Measurements from ENCODE around the gene SLC8A1. TPM values are rescaled to one million over a fixed set of nuclear protein-coding genes. Genes with fewer than 3 reads are reported as not detected.

The SLC8A1 gene
- total RNA-seq, 6 donors from 2014 or later = 21.8 to 58.6 (median 25.3) TPM

- Histone ChIP-seq H3K27me3 (no peaks in the 10 kb centered on the region), H3K4me1 (peaks cover 0 to 10% (median 5%) of the 10 kb centered on the region in 4 donors), H3K27ac (peak overlapping the region; percentile 30 to 71 (median 56)), H3K9me3 (no peaks in the 10 kb centered on the region), H3K4me3 (peak overlapping the region in 3 of 4 donors; percentile 28 to 49 (median 46)), H3K36me3 (no peaks in the 10 kb centered on the region)
- 41 to 50% methylated on average over 11 of the region's 11 CpGs for WGBS, 2 donors
- no peak for TF ChIP-seq POLR2AphosphoS5 (IDR thresholded peaks at IDR 0.05)
- peak in 1 of 4 donors; percentile 14 for TF ChIP-seq POLR2A (IDR thresholded peaks at IDR 0.05)
- DNase-seq (no peak), ATAC-seq (ENCODE audit: low FRiP score in 2 of 2) (peak in 1 of 2 donors; percentile 77)
These were observed 37.2 kb upstream of the SLC8A1 start for GRCh38 chr2:40488927-40489677.

GRCh38 chr2:40488101-40488601 lies 36.3 kb upstream of the SLC8A1 start:
- Histone ChIP-seq H3K4me1 (peaks cover 0 to 10% (median 5%) of the 10 kb centered on the region in 4 donors), H3K36me3 (no peaks in the 10 kb centered on the region), H3K4me3 (no peak overlapping the region), H3K27ac (peak overlapping the region in 3 of 4 donors; percentile 2 to 54 (median 14)), H3K9me3 (no peaks in the 10 kb centered on the region), H3K27me3 (no peaks in the 10 kb centered on the region)
- WGBS, 2 donors = 49 to 51% methylated on average over 4 of the region's 4 CpGs
- ATAC-seq (ENCODE audit: low FRiP score in 2 of 2) = peak in 1 of 2 donors; percentile 70
- DNase-seq = no peak
- TF ChIP-seq POLR2A (IDR thresholded peaks at IDR 0.05) (no peak), CTCF (IDR thresholded peaks at IDR 0.05) (peak in 4 of 6 experiments; percentile 17 to 34 (median 21))

- 62 to 63% methylated on average over 2 of the region's 2 CpGs for WGBS, 2 donors
- ATAC-seq (ENCODE audit: low FRiP score in 2 of 2) (peak in 1 of 2 donors; percentile 71), DNase-seq (peak in 1 of 2 donors; percentile 63)
- H3K36me3 ChIP-seq = no peaks in the 10 kb centered on the region
- no peaks in the 10 kb centered on the region for H3K9me3 ChIP-seq
- H3K27ac ChIP-seq = peak overlapping the region in 2 of 4 donors; percentile 14 to 54
- no peaks in the 10 kb centered on the region for H3K27me3 ChIP-seq
- no peak overlapping the region for H3K4me3 ChIP-seq
- TF ChIP-seq POLR2AphosphoS5 (IDR thresholded peaks at IDR 0.05) = no peak
- no peak for TF ChIP-seq POLR2A (IDR thresholded peaks at IDR 0.05)
- TF ChIP-seq CTCF (IDR thresholded peaks at IDR 0.05) = no peak
- TF ChIP-seq EP300 (IDR thresholded peaks at IDR 0.05) = no peak
- H3K4me1 ChIP-seq = peaks cover 0 to 10% (median 5%) of the 10 kb centered on the region in 4 donors
These were observed 35.7 kb upstream of the SLC8A1 start for GRCh38 chr2:40487602-40488001.

- DNase-seq (no peak), ATAC-seq (ENCODE audit: low FRiP score in 2 of 2) (no peak)
- no peak for TF ChIP-seq EP300 (IDR thresholded peaks at IDR 0.05)
- TF ChIP-seq POLR2AphosphoS5 (IDR thresholded peaks at IDR 0.05) = no peak
- TF ChIP-seq POLR2A (IDR thresholded peaks at IDR 0.05) = no peak
- TF ChIP-seq CTCF (IDR thresholded peaks at IDR 0.05) = no peak
- H3K27ac ChIP-seq = no peak overlapping the region
- WGBS, 2 donors = 69 to 88% methylated on average over 3 of the region's 3 CpGs
- H3K4me1 ChIP-seq = peaks cover 0 to 10% (median 5%) of the 10 kb centered on the region in 4 donors
- no peaks in the 10 kb centered on the region for H3K9me3 ChIP-seq
- no peak overlapping the region for H3K4me3 ChIP-seq
- no peaks in the 10 kb centered on the region for H3K36me3 ChIP-seq
- H3K27me3 ChIP-seq = no peaks in the 10 kb centered on the region
These were observed 34.0 kb upstream of the SLC8A1 start for GRCh38 chr2:40485854-40486253.

- ATAC-seq (ENCODE audit: low FRiP score in 2 of 2) (no peak), DNase-seq (no peak)
- Histone ChIP-seq H3K27ac (no peak overlapping the region), H3K36me3 (no peaks in the 10 kb centered on the region), H3K9me3 (no peaks in the 10 kb centered on the region), H3K4me1 (peaks cover 0 to 10% (median 5%) of the 10 kb centered on the region in 4 donors), H3K27me3 (no peaks in the 10 kb centered on the region), H3K4me3 (no peak overlapping the region)
- TF ChIP-seq POLR2AphosphoS5 (IDR thresholded peaks at IDR 0.05) (no peak), CTCF (IDR thresholded peaks at IDR 0.05) (no peak), EP300 (IDR thresholded peaks at IDR 0.05) (no peak), POLR2A (IDR thresholded peaks at IDR 0.05) (no peak)
- 68 to 73% methylated on average over 2 of the region's 2 CpGs for WGBS, 2 donors
These were observed 33.4 kb upstream of the SLC8A1 start for GRCh38 chr2:40485318-40485717.

Data from upper lobe of left lung (tissue), 6 donors.